HG03439 (cell line): ENCODE measurements around the gene RFT1.

ENCODE experiments used
- ATAC-seq: cut with Tn5 transposase; IDR thresholded peaks from one replicate; pipeline ENCODE4 v1.9.1; 2021; ENCODE audit warnings: mild to moderate bottlenecking, moderate library complexity; ENCODE audit not compliant: unreplicated experiment

Gene RFT1

GRCh38 chr3:53038679-53039375, 91.4 kb downstream of the RFT1 start:
- no peak for ATAC-seq
